OCI-LY7 (cell line): ENCODE data around the gene RTCA. TPM values are rescaled to one million over a fixed set of nuclear protein-coding genes. Genes with fewer than 3 reads are reported as not detected.

Experiments
- BruUV-seq: library from RNA; stranded (reverse); fragments of 400-500 nt; replicated peaks from 2 replicates; lab custom pipeline; 2021; lab: Mats Ljungman, UMichigan
- CTCF ChIA-PET: fragments of 300-600 bp; sonication (Branson Sonifier 250); formaldehyde crosslinking; loops from one replicate; lab custom pipeline; 2022; ENCODE audit warnings: antibody characterized with exemption; ENCODE audit not compliant: unreplicated experiment; lab: Charles Lee
- POLR2A ChIA-PET: fragments of 300-600 bp; sonication (Branson Sonifier 250); formaldehyde crosslinking; loops from one replicate; lab custom pipeline; 2022; ENCODE audit warnings: antibody characterized with exemption; lab: Charles Lee
- DNase-seq: peaks from one replicate; pipeline ENCODE4 v3.0.0-alpha.2; 2015; ENCODE audit warnings: low spot score
- H2AFZ ChIP-seq: fragments of 200-600 bp; sonication (generic), shearing (Covaris generic); 2 replicates; pipeline ENCODE4 v1.6.1; 2014; ENCODE audit warnings: mild to moderate bottlenecking, antibody characterized with exemption, low read length, moderate library complexity
- H3K27ac ChIP-seq: fragments of 200-600 bp; sonication (generic); 2 replicates; pipeline ENCODE4 v1.5.1; 2014; ENCODE audit warnings: mixed run types, low read depth, mild to moderate bottlenecking, moderate library complexity, low read length, inconsistent platforms; ENCODE audit not compliant: poor library complexity, severe bottlenecking
- H3K36me3 ChIP-seq: fragments of 200-600 bp; sonication (generic); 2 replicates; pipeline ENCODE4 v1.6.1; 2014; ENCODE audit warnings: mild to moderate bottlenecking, antibody characterized with exemption, low read length, moderate library complexity, mixed read lengths; ENCODE audit not compliant: insufficient read depth
- H3K4me1 ChIP-seq: fragments of 200-600 bp; sonication (generic); 2 replicates; pipeline ENCODE4 v1.5.1; 2014; ENCODE audit warnings: mild to moderate bottlenecking, low read length; ENCODE audit not compliant: insufficient read depth, poor library complexity, severe bottlenecking
- H3K4me2 ChIP-seq: fragments of 200-600 bp; sonication (generic); 2 replicates; pipeline ENCODE4 v1.6.1; 2014; ENCODE audit warnings: mild to moderate bottlenecking, low read length
- H3K4me3 ChIP-seq: fragments of 200-600 bp; sonication (generic); 2 replicates; pipeline ENCODE4 v1.5.1; 2014; ENCODE audit warnings: mild to moderate bottlenecking, low read depth, low read length; ENCODE audit not compliant: poor library complexity, severe bottlenecking
- H3K79me2 ChIP-seq: fragments of 200-600 bp; sonication (generic); 2 replicates; pipeline ENCODE4 v1.6.1; 2016; ENCODE audit warnings: low read depth, mild to moderate bottlenecking, low read length, moderate library complexity, mixed read lengths; ENCODE audit not compliant: insufficient read depth
- H3K9me2 ChIP-seq: fragments of 200-600 bp; sonication (generic); 2 replicates; pipeline ENCODE4 v1.6.1; 2016; ENCODE audit warnings: mild to moderate bottlenecking, low read length, mixed read lengths; ENCODE audit not compliant: insufficient read depth
- H3K9me3 ChIP-seq: fragments of 200-600 bp; sonication (generic); 2 replicates; pipeline ENCODE4 v1.6.1; 2014; ENCODE audit warnings: mild to moderate bottlenecking, mixed run types, low read length, mixed read lengths
- H4K20me1 ChIP-seq: fragments of 200-600 bp; sonication (generic); 2 replicates; pipeline ENCODE4 v1.6.1; 2014; ENCODE audit warnings: mild to moderate bottlenecking, antibody characterized with exemption, low read length, moderate library complexity, mixed read lengths; ENCODE audit not compliant: insufficient read depth
- CTCF ChIP-seq: fragments of 200-600 bp; sonication (generic); conservative IDR thresholded peaks from 2 replicates; pipeline ENCODE4 v1.5.1; 2014; ENCODE audit warnings: mild to moderate bottlenecking, antibody characterized with exemption, low read length, moderate library complexity, mixed read lengths
- EZH2phosphoT487 ChIP-seq: fragments of 200-600 bp; sonication (generic); IDR thresholded peaks from 2 replicates; pipeline ENCODE4 v1.6.1; 2018; ENCODE audit warnings: low read depth, borderline replicate concordance, mild to moderate bottlenecking, mixed run types, antibody characterized with exemption, low read length, moderate library complexity, mixed read lengths
- intact Hi-C: fragments of 100-400 bp; cut with micrococcal nuclease; formaldehyde crosslinking; loops from one replicate; pipeline ENCODE4 v1.10.0; 2022; ENCODE audit not compliant: unreplicated experiment
- total RNA-seq, 2 experiments: library from RNA; depleted of rRNA in 1 of 2; stranded (reverse); fragments of >200 nt in 1 of 2; shearing (Covaris generic) in 1 of 2; gene quantifications; 2 replicates each; pipeline ENCODE4 v1.2.3, GENCODE V29; 2014 to 2022

Gene RTCA
- total RNA-seq, 2 experiments from 2014 or later = 25.9 to 42.7 TPM

GRCh38 chr1:100298512-100298911 is 32.5 kb downstream of the RTCA start:
- Histone ChIP-seq H3K4me2 (no peak overlapping the region), H3K27ac (no peak overlapping the region), H3K36me3 (peaks cover 6% of the 10 kb centered on the region; the same call in 1 of the 2 replicates), H3K4me1 (no peaks in the 10 kb centered on the region), H4K20me1 (no peaks in the 10 kb centered on the region), H3K9me3 (no peaks in the 10 kb centered on the region), H2AFZ (no peak overlapping the region), H3K79me2 (no peaks in the 10 kb centered on the region), H3K9me2 (no peaks in the 10 kb centered on the region), H3K4me3 (no peak overlapping the region)
- POLR2A ChIA-PET = no interaction called here
- CTCF ChIA-PET = no interaction called here
- DNase-seq = no peak
- no TSS peak for BruUV-seq
- no peak for TF ChIP-seq CTCF
- TF ChIP-seq EZH2phosphoT487 = no peak
- intact Hi-C loops = no loop called here

GRCh38 chr1:100299521-100300222 is 33.7 kb downstream of the RTCA start:
- H3K4me1 ChIP-seq = no peaks in the 10 kb centered on the region
- POLR2A ChIA-PET = interaction anchor here (0.6 to 1.2 kb wide), 2 partner anchors 176 to 441 kb away, joined by 3 read pairs; no protein-coding TSS in a partner anchor
- DNase-seq = no peak
- TF ChIP-seq EZH2phosphoT487 (no peak), CTCF (no peak)
- H3K9me3 ChIP-seq = no peaks in the 10 kb centered on the region
- CTCF ChIA-PET = no interaction called here
- no peak overlapping the region for H2AFZ ChIP-seq
- H3K4me3 ChIP-seq = no peak overlapping the region
- no peaks in the 10 kb centered on the region for H3K9me2 ChIP-seq
- H3K36me3 ChIP-seq = no peaks in the 10 kb centered on the region
- no peak overlapping the region for H3K4me2 ChIP-seq
- BruUV-seq = no TSS peak
- intact Hi-C loops = no loop called here
- no peak overlapping the region for H3K27ac ChIP-seq
- no peaks in the 10 kb centered on the region for H3K79me2 ChIP-seq
- H4K20me1 ChIP-seq = no peaks in the 10 kb centered on the region

GRCh38 chr1:100300691-100301090 is 34.7 kb downstream of the RTCA start:
- H3K36me3 ChIP-seq = no peaks in the 10 kb centered on the region
- no peaks in the 10 kb centered on the region for H3K9me3 ChIP-seq
- TF ChIP-seq EZH2phosphoT487 (no peak), CTCF (no peak)
- ChIA-PET POLR2A (no interaction called here), CTCF (no interaction called here)
- BruUV-seq = no TSS peak
- no peaks in the 10 kb centered on the region for H4K20me1 ChIP-seq
- H2AFZ ChIP-seq = no peak overlapping the region
- no peaks in the 10 kb centered on the region for H3K79me2 ChIP-seq
- H3K4me1 ChIP-seq = no peaks in the 10 kb centered on the region
- no peak overlapping the region for H3K27ac ChIP-seq
- no peaks in the 10 kb centered on the region for H3K9me2 ChIP-seq
- no peak for DNase-seq
- H3K4me3 ChIP-seq = no peak overlapping the region
- intact Hi-C loops = no loop called here
- no peak overlapping the region for H3K4me2 ChIP-seq
